Peyer's patch (tissue), 4 donors: ENCODE measurements around the gene FAU.

Source experiments
- CTCF ChIP-seq, 6 experiments: fragments of 450-650 bp in 4 of 6; fragments of 200-600 bp in 2 of 6; sonication (generic) in 1 of 6; IDR thresholded peaks; one replicate each; pipeline ENCODE4 v1.5.1; 2017 to 2019; ENCODE audit warnings: antibody characterized with exemption in 6 of 6, mild to moderate bottlenecking in 3 of 6, moderate library complexity in 1 of 6
- POLR2A ChIP-seq, 2 donors: fragments of 450-650 bp; IDR thresholded peaks; one replicate each; pipeline ENCODE4 v1.5.1; 2017; ENCODE audit warnings: antibody characterized with exemption in 2 of 2, mild to moderate bottlenecking in 2 of 2, moderate library complexity in 2 of 2

- peak in 1 of 6 experiments; percentile 4 for TF ChIP-seq CTCF (IDR thresholded peaks at IDR 0.05)
- no peak for TF ChIP-seq POLR2A (IDR thresholded peaks at IDR 0.05)
Measured at GRCh38 chr11:65077451-65077850, 44.5 kb downstream of the FAU start.
